HG03432 (cell line): Measurements from ENCODE around the gene PLEKHA7.

Experiments used
- ATAC-seq: cut with Tn5 transposase; IDR thresholded peaks from one replicate; pipeline ENCODE4 v1.9.1; 2021; ENCODE audit warnings: mild to moderate bottlenecking, moderate library complexity; ENCODE audit not compliant: unreplicated experiment

The PLEKHA7 gene

GRCh38 chr11:16853859-16854258 lies 160.4 kb downstream of the PLEKHA7 start:
- no peak for ATAC-seq

- ATAC-seq = no peak
Observed at GRCh38 chr11:16853266-16853665, 160.9 kb downstream of the PLEKHA7 start.

- no peak for ATAC-seq
Observed at GRCh38 chr11:16846305-16846704, 167.9 kb downstream of the PLEKHA7 start.

- ATAC-seq = no peak
Observed at GRCh38 chr11:16844268-16844771, 169.9 kb downstream of the PLEKHA7 start.

GRCh38 chr11:16843294-16843693 lies 170.9 kb downstream of the PLEKHA7 start:
- no peak for ATAC-seq

GRCh38 chr11:16841984-16842383 lies 172.2 kb downstream of the PLEKHA7 start:
- no peak for ATAC-seq

GRCh38 chr11:16841481-16841880 lies 172.7 kb downstream of the PLEKHA7 start:
- no peak for ATAC-seq

GRCh38 chr11:16840951-16841350 lies 173.3 kb downstream of the PLEKHA7 start:
- ATAC-seq = no peak

- ATAC-seq = no peak
Observed at GRCh38 chr11:16839821-16840220, 174.4 kb downstream of the PLEKHA7 start.

GRCh38 chr11:16834384-16834783 lies 179.8 kb downstream of the PLEKHA7 start:
- no peak for ATAC-seq

GRCh38 chr11:16833026-16833425 lies 181.2 kb downstream of the PLEKHA7 start:
- no peak for ATAC-seq

- ATAC-seq = no peak
Observed at GRCh38 chr11:16832193-16832539, 182.0 kb downstream of the PLEKHA7 start.

- no peak for ATAC-seq
Observed at GRCh38 chr11:16831316-16832192, 182.7 kb downstream of the PLEKHA7 start.

- no peak for ATAC-seq
Observed at GRCh38 chr11:16827139-16827538, 187.1 kb downstream of the PLEKHA7 start.

GRCh38 chr11:16825968-16826367 lies 188.2 kb downstream of the PLEKHA7 start:
- ATAC-seq = no peak

GRCh38 chr11:16825101-16825500 lies 189.1 kb downstream of the PLEKHA7 start:
- no peak for ATAC-seq

GRCh38 chr11:16820324-16821092 lies 193.7 kb downstream of the PLEKHA7 start:
- peak; percentile 93 for ATAC-seq

GRCh38 chr11:16818284-16818683 lies 195.9 kb downstream of the PLEKHA7 start:
- ATAC-seq = no peak

- no peak for ATAC-seq
Observed at GRCh38 chr11:16817351-16817750, 196.9 kb downstream of the PLEKHA7 start.

GRCh38 chr11:16816358-16817270 lies 197.6 kb downstream of the PLEKHA7 start:
- no peak for ATAC-seq
